GM20000 (cell line): ENCODE measurements around the gene OSBPL2.

Experiments used
- DNase-seq: peaks from one replicate; pipeline ENCODE4 v3.0.0; 2012; ENCODE audit warnings: low spot score
- CTCF ChIP-seq: IDR thresholded peaks from 2 replicates; pipeline ENCODE4 v1.5.1; 2012; ENCODE audit warnings: mild to moderate bottlenecking, control low read depth; ENCODE audit errors: extremely low read depth, missing control alignments

OSBPL2 gene

GRCh38 chr20:62208061-62208794 is 30.1 kb upstream of the OSBPL2 start:
- TF ChIP-seq CTCF: no peak
- DNase-seq: no peak

- no peak for DNase-seq
- no peak for TF ChIP-seq CTCF
Measured at GRCh38 chr20:62208795-62209755, 29.2 kb upstream of the OSBPL2 start.

GRCh38 chr20:62209850-62210495 is 28.3 kb upstream of the OSBPL2 start:
- no peak for TF ChIP-seq CTCF
- DNase-seq: peak; percentile 30

- TF ChIP-seq CTCF: no peak
- DNase-seq: no peak
Measured at GRCh38 chr20:62210496-62210855, 27.8 kb upstream of the OSBPL2 start.

- TF ChIP-seq CTCF: no peak
- no peak for DNase-seq
Measured at GRCh38 chr20:62211216-62211615, 27.1 kb upstream of the OSBPL2 start.

- TF ChIP-seq CTCF: no peak
- no peak for DNase-seq
Measured at GRCh38 chr20:62211769-62212288, 26.5 kb upstream of the OSBPL2 start.
